HS-5 (cell line): ENCODE measurements around the gene ADAMTS16.

ENCODE experiments used
- DNase-seq: peaks from one replicate; pipeline ENCODE4 v3.0.0-alpha.2; 2012; ENCODE audit warnings: low read depth

The ADAMTS16 gene

DNA sequence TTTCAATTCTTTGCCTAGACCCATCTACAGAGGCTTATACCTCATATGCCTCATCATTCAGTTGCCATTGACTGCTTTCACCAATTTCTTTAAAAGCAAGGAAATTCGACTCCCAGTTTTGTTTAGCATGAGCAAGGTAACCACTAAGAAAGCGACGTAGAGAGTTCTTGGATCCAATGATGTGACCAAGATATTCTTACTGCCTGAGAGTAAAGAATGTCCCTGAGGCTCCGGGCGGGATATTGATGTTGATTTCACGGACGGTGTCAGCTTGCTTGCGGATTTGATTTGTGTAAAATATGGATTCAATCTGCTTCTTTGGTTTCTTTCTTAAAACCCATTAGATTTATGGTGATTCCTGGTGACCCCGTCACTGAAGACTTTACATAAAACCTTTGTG, 147.3 kb downstream of the ADAMTS16 start:
- no peak for DNase-seq

DNA sequence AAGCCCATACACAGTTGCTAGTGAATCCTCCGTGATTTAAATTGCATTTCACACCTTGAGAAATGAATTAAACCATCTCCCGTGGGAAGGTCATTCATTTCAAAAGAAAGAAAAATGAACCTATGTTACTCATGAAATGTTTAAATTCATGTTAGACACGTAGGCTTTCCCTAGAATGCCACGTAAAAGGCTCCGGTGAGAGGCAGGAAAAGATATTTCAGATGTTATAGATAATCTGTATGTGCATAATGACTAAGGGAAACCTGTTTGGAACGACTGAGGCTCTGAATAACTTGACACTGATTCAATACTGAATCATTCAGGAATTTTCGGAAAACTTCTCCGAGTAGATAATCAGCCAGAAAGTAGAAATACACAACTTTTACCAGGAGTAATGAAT, 148.1 kb downstream of the ADAMTS16 start:
- DNase-seq, result peak; percentile 68

DNA sequence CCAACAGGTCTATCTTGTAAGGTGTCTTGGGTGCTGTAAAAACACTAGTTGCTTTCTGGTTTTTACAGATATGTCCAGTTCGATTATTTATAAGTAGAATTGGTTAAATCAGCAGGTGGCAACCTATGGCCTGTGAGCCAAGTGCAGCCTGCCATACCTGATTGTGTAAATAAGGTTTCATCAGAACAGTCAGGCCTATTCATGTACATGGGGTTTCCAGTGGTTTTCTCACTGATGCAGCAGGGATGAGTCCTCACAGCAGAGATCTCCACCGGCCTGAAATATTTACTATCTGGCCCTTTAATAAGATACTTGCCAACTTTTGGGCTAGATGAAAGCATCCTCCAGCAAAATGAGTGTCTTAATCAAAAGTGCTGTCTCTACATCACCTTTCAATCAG, 149.4 kb downstream of the ADAMTS16 start:
- DNase-seq, result no peak

DNA sequence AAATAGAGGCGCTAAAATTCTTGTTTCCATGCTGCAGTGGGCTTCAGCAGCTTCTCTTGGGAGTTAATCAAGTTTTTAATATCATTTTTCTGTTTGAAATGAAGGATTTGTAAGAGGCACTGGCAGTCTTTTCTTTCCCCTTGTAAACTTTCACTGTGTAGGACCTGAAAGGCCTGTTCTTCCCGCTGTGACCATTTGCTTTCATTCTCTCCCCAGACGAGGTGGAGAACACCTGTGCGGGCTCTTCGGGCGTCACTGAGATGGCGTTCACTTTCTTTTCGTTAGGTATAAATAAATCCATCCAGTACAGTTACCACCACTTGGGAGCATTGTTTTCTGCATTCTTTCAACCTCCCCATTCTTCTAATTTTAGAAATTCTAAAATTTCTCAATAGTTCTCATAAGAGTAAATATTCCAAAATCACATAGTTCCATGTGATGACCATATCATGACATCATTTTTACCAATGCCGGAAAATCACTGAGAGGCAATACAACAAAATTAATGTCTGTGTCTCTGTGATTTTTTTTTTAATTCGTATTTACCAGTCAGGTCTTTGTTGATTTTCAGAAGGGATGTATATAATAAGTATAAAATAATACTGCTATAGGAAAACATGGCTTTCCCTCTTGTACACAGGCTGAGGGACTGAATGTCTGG, 150.7 kb downstream of the ADAMTS16 start:
- no peak for DNase-seq

DNA sequence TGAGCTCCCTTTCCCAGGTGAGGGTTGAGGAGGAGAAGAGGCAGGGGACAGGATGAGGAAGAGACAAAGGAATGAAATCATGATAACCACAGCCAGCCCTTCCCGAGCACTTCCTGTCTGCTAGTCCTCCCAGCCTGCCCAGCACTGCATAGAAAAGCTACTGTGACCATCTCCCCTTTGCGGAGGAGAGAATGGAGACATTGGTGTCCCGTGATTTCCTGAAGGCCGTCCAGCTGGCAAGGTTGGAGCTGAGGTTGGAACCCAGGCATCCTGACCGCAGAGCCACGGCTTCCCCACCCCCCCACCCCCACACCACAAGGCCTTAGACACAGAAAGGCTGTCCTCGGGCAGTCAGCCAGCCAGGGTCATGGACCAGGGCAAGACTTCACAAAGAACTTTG, 151.2 kb downstream of the ADAMTS16 start:
- DNase-seq, result no peak

DNA sequence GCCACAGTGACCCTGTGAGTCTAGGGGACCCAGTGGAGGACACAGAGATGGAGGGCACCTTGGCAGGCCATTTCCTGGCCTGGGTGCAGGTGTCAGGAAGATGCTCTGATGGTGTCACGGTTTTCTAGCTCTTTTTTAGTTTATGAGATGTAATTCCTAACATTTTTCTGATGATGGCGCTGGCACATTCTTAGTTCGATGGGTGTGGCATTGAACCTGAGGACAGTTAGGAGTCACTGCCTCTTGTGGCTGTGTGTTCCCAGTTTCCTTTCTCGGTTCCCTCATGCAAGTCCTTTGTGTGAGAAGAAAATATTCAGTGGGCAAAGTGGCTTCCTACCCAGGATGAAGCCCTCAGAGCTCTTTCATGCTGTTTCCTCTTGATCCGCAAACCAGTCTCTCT, 152.9 kb downstream of the ADAMTS16 start:
- no peak for DNase-seq

DNA sequence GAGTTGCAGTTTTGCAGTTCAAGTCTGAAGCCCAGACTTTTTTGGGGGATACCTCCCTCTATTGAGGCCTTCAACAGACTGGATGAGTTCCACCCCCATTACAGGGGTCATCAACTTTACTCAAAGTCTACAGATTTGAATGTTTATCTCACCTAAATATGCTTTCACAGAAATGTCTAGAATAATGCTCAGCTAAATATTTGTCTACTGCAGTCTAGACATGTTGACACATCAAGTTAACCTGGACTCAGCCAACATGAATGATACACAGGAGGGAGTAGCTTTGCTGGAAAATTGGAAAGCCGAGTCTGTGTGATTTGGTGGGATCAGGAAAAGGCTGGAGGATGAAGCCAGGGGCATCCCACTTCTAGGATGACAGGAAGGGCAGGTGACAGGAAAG, 154.3 kb downstream of the ADAMTS16 start:
- no peak for DNase-seq

DNA sequence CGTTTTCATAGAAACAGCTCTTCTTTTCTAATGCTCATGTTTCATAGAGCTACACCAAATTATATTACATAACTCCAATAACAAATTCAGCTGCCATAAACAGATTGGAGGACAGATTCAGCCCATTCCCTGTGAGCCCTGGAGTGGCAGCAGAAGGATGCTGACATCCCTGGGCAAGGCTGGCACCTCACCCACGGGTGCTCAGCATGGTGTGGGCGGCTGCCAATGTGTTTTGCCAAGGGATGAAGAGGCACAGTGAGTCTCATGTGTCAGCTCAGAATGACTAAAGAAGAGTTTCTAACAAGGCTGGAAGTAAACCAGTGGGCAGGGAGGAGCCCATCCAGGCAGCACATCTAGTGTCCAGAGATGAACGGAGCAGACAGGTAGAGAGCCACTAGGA, 155.2 kb downstream of the ADAMTS16 start:
- DNase-seq, result no peak

DNA sequence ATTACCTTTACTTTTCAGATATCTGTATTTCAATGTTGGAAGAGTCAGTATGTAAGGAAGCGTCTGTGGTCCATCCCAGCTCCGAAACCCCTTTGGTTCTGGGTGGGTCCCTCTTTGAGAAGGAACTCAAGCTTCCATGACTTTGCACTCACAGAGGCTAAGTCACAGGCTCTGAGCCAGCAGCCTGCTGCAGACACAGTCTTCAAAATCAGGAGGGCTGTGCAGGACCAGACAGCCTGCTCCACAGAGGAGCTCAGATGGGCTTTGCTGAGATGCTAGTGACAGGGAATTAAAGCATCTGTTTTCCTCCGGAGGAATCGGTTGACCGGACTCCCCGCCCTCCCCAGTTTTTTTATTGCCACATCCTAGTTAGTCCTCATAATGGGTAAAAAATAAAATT, 155.9 kb downstream of the ADAMTS16 start:
- no peak for DNase-seq

DNA sequence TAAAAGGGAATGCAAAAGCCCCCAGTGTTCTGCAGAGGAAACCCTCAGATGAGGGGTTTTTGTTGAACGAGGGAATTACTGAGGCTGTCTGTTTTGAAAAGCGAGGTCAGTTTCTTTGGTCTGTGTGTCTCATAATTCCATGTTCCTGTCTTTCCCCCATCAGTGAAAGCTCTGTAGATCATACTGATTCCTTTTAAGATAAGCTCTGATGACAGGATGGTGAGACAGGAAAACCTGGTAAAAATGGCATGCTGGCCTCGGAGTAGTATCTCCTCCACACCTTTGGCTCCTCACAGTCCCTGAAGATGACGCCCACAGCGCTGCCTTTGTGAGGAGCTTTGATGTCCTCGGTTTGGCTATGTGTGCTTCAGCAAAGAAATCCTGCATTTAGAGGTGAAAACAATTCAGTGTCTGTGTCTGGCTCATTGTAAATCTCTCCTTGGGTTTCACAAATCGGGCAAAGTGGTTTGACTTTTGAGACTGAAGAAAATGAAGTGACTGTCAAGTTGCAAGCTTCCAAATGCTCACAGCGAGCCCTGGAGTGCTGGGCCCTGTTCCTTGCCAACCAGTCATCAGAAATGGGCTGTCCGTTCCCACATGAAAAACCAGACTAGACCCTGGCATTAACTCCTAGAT, 157.4 kb downstream of the ADAMTS16 start:
- DNase-seq, result no peak

DNA sequence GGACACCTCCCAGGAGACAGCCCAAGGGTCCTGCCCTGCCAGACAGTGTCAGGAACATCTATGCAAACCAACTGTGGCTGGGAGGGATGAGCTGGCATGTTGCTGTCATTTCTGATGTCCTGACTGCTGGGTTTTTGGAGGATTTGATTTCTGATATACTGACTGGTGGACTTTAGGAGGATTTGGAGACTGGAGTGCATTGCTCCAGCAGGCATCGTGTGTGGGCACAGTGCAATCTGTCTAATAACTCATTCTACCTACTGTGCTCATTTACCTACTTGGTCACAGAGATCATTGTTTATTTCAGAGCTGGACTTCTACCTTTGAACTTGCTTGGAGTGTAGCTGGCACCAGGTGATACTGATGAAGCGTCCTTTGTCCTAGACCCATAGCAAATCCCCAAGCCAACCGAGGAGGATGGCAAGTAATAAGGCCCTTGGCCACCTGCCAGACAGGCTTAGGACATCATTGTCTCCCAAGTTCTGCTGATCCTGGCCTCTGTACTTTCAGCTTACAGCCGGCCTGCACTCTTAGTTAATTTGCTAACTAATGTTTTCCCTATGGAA, 158.0 kb downstream of the ADAMTS16 start:
- DNase-seq, result no peak

DNA sequence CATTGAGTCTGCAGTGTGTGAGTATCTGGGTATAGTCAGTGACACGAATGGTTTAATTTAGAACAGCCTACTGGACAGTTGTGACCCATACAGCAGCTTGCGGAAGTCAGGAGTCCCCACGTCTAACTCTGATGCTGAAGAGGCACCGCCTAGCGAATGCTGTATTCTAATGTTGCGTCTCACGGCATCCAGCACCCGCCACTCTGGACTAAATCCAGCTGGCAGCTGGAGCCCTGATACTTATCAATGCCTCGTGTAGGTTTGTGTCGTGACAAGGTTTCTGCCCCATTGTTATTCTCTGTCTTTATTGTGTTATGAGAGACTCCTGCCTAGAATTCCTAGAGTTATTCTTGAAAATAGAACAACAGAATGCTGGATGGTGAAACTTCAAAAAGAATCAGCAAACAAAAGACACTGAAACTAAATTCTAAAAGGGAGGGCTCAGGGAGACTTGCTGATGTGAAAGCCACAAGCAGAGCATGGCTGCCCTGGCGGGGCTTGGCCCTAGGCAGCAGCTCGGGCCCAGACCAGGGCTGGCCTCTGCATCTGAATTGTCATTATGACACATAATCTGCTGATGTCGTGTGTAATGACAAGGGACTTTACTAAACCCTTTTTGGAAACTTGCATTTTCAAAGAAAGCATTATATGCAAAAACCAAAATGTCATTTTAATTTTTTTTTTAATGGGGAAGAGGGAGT, 158.9 kb downstream of the ADAMTS16 start:
- no peak for DNase-seq

DNA sequence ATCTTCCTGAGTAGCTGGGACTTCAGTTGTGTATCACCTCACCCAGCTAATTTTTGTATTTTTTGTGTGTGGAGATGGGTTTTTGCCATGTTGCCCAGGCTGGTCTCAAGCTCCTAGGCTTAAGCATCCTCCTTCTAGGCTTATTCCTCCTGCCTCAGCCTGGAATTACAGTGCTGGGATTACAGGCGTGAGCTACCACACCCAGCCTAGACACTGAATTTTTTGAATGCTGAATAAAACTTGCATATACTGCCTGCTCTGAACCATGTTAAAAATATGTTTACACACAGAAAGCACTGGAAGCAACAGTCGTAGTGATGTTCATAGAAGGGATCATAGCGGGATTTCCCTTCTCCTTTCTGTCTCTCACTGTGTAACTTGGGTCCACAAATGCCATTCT, 161.0 kb downstream of the ADAMTS16 start:
- no peak for DNase-seq

DNA sequence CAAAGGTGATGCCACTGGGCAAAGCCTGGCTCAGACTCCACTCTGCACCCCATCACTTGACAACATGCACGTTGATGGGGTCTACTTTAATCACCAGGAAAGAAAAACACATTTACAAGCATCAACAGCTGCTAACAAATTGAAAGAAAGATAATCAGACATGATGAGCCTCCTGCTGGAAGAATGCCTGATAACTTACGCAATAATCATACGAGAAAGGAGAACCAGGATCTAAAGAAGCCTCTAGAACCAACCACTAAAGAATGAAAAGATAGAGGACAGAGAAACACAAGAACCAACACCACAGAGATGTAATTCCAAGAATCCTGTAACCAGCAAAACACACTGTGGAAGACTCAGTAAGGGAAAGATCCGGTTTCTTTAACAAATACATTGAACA, 162.1 kb downstream of the ADAMTS16 start:
- DNase-seq, result no peak

DNA sequence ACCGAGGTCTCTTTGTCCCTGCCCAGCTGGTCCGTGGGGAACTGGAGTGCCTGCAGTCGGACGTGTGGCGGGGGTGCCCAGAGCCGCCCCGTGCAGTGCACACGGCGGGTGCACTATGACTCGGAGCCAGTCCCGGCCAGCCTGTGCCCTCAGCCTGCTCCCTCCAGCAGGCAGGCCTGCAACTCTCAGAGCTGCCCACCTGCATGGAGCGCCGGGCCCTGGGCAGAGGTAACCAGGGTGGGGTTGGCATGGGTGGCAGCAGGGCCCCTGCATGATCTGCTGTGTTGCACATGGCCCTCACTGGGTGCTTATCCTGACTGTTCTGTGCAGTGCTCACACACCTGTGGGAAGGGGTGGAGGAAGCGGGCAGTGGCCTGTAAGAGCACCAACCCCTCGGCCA, 163.1 kb downstream of the ADAMTS16 start:
- DNase-seq, result no peak

DNA sequence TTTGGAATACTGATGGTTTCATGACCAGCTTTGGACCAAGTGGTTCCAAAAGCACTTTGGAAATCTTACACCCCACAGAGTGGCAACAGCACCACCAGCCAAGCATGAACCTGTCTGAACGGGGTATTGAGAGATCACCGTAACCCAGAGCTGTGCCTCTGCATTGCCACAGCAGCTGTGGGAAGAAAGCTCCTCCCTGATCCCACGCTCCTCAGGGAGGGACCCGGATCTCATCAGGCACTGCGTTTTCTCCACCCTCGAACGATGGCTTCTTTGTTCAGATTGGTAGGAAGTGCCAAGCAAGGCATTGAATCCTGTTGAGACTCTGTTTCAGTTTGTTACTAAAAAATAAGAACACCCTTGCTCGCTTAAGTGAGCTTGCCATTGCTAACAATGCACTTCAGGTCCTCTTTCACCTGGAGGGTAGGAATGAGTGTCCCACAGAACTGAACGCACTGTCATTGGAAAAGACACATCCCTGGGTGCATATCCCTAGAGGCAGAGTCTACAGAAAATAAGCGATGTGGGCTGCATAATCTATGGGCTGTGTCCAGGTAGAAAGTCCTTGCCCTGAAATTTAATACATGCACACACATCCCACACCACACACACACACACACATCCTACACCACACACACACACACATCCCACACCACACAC, 164.4 kb downstream of the ADAMTS16 start:
- no peak for DNase-seq

DNA sequence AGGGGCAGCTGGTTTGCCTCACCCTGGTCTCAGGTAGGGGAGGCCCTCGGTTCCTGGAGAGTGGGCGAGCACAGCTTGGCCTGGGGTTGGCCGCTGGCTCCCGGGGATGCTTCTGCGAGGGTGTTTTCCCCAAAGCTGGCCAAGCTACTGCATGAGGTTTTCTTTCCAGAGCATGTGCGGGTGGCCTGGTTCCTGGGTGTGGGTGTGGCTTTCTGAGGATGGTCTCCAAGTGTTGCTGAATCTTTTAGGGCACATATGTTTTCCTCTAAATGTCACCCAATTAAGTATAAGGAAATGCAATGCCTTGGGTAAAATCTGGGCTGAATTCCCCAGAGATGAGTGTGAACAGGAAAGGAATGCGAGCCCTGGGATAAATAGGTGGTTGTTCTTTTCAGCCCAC, 166.6 kb downstream of the ADAMTS16 start:
- DNase-seq, result peak; percentile 69

DNA sequence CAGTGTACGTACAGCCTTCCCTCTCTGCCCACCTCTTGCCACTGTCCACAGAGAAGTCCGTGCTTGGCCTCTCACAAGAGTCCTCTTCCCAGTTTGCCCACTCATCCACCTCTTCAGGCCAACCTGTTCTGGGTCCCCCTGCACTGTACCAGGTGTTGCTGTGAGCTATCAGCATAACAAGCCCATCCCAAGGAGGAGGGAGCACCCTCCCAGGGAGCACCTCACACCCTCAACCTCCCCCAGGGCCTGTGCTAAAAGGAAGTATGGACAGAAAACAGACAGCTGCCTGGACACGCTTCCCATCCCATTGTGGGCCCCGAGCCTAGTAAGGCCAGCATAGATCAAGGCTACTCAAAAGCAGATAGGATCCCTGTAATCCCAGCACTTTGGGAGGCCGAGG, 168.2 kb downstream of the ADAMTS16 start:
- no peak for DNase-seq

DNA sequence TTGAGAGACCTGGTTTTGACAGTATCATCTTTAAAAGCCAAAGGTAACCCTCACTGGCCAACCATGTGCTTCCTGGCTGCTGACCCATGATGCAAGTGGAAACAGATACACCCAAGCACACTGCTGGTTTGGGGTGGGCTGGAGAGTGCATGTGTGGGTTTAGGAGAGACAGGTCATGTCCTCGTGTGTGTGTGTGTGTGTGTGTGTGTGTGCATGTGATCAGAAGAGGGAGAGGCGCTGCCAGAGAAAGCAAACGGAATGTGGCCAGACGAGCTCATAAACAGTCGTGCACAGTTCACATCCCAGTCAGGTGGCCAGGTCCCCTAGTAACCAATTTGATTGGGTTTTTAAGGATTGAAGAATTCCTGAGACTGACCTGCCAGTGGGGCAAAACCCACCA, 169.5 kb downstream of the ADAMTS16 start:
- DNase-seq, result no peak

DNA sequence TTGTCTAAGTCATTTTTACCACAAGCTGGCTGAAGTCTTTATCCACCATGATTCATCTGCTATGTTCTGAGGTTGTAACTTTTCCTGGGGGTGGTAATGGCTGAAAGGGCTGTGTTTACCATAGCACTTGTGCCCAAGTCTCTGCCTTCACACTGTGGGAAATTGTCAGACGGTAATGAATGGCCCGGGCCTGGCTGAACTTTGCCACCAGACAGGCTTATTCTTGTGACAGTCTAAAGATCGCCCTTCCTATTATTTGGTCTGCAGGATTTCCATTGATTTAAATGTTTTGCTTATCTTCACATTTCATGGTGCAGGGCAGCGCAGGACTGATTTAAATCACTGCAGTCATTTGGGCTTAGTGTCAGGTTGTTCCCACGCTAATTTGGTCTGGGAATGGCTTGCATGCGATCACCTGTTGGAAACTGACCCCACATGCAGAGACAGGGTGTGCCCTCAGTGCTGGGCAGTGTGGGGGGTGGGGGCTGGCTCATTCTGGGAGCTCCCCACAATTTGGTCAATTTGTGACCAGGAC, 173.0 kb downstream of the ADAMTS16 start:
- DNase-seq, result no peak

DNA sequence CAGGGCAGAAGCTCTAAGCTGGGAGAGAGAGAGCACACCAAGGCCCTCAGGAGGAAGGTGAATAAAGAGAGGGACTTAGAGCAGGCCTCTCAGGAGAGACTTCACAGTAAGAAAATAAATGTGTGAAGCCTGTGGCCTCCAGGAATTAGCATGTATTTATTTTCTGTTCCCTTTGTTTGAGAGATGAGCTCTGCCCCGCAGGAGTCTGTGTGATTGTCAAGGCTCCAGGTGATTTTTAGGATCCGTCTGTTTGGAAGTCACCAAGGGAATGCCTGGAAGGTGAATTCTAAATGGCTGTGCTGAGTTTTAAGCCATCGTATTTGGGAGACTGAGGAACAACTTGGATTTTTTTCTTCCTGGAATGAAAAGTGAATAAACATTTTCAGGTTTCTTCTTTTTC, 174.0 kb downstream of the ADAMTS16 start:
- no peak for DNase-seq

DNA sequence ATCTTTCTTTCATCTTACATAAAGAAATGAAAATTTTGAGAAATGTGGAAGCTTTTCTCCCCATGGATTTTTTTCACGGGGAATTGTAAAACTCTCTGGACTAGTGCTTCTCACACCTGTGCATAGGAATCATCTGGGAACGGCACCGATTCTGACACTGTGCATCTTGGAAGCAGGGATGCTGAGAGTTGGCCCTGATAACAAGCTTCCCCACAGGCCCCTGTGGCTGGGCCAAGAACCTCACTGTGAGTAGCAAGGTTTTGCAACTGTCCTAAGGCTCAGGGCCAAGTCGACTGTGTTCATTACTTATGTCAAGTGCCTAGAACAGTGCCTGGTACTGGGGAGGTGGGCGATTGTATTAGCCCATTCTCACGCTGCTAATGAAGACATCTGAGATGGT, 174.5 kb downstream of the ADAMTS16 start:
- DNase-seq, result no peak
